Hepatocyte (in vitro differentiated cells): Measurements from ENCODE around the gene TRMO. TPM values are rescaled to one million over a fixed set of nuclear protein-coding genes. Genes with fewer than 3 reads are reported as not detected.

Experiments used
- DNase-seq: peaks from one replicate; pipeline ENCODE4 v3.0.0-alpha.2; 2016; ENCODE audit warnings: low spot score
- H2AFZ ChIP-seq: fragments of 200-600 bp; sonication (generic); 2 replicates; pipeline ENCODE4 v1.6.0; 2016; ENCODE audit warnings: antibody characterized with exemption, mild to moderate bottlenecking
- H3K27ac ChIP-seq: fragments of 200-600 bp; sonication (generic); 2 replicates; pipeline ENCODE4 v1.5.1; 2016; ENCODE audit warnings: mild to moderate bottlenecking
- H3K27me3 ChIP-seq: fragments of 200-600 bp; sonication (generic); 2 replicates; pipeline ENCODE4 v1.6.1; 2016
- H3K36me3 ChIP-seq: fragments of 200-600 bp; sonication (generic); replicated peaks from 2 replicates; pipeline ENCODE4 v1.5.1; 2016; ENCODE audit warnings: low read depth; ENCODE audit not compliant: insufficient read depth
- H3K4me1 ChIP-seq: fragments of 200-600 bp; sonication (generic); 2 replicates; pipeline ENCODE4 v1.5.1; 2016; ENCODE audit warnings: mild to moderate bottlenecking, moderate library complexity; ENCODE audit not compliant: insufficient read depth
- H3K4me2 ChIP-seq: fragments of 200-600 bp; sonication (generic); 2 replicates; pipeline ENCODE4 v1.6.0; 2016
- H3K4me3 ChIP-seq: fragments of 200-600 bp; sonication (generic); 2 replicates; pipeline ENCODE4 v1.5.1; 2016; ENCODE audit warnings: mild to moderate bottlenecking
- H3K79me2 ChIP-seq: fragments of 200-600 bp; sonication (generic); 2 replicates; pipeline ENCODE4 v1.6.0; 2017; ENCODE audit warnings: mild to moderate bottlenecking
- H3K9me2 ChIP-seq: fragments of 200-600 bp; sonication (generic); replicated peaks from 2 replicates; pipeline ENCODE4 v1.6.0; 2017; ENCODE audit warnings: mild to moderate bottlenecking; ENCODE audit not compliant: insufficient read depth
- H3K9me3 ChIP-seq: fragments of 200-600 bp; sonication (generic); 2 replicates; pipeline ENCODE4 v1.5.1; 2016; ENCODE audit warnings: low read depth, mild to moderate bottlenecking
- H4K20me1 ChIP-seq: fragments of 200-600 bp; sonication (generic); 2 replicates; pipeline ENCODE4 v1.6.0; 2016; ENCODE audit warnings: mild to moderate bottlenecking; ENCODE audit not compliant: insufficient read depth, poor library complexity, severe bottlenecking
- EZH2 ChIP-seq: fragments of 200-600 bp; sonication (generic); IDR thresholded peaks from 2 replicates; pipeline ENCODE4 v1.6.1; 2016; ENCODE audit warnings: antibody characterized with exemption, mild to moderate bottlenecking, borderline replicate concordance
- EZH2phosphoT487 ChIP-seq: fragments of 200-600 bp; sonication (generic); IDR thresholded peaks from one replicate; pipeline ENCODE4 v1.6.1; 2018; ENCODE audit warnings: antibody characterized with exemption, mild to moderate bottlenecking, low read depth, moderate library complexity; ENCODE audit not compliant: unreplicated experiment, severe bottlenecking
- WGBS: methylation state at CpG from one replicate; pipeline ENCODE4 v1.1.6; 2016; ENCODE audit warnings: low lambda C conversion rate; ENCODE audit errors: missing lambda C conversion rate; 5-methylcytosine and 5-hydroxymethylcytosine counted together
- polyA plus RNA-seq: library from polyadenylated mRNA; unstranded; fragments of >200 nt; fragmentation: Nextera tagmentation; extraction: Ambion mirVana; gene quantifications from 2 replicates; pipeline ENCODE4 v1.2.1, GENCODE V29; 2016
- total RNA-seq: library from RNA; depleted of rRNA; stranded (reverse); fragments of >200 nt; gene quantifications from 2 replicates; pipeline ENCODE4 v1.2.3, GENCODE V29; 2014
- TF ChIP-seq, protein P1 (sequence below): fragments of 200-600 bp; sonication (generic); IDR thresholded peaks from 2 replicates; pipeline ENCODE4 v1.5.1; 2016; ENCODE audit warnings: antibody characterized with exemption, mild to moderate bottlenecking; ENCODE audit not compliant: poor library complexity

TRMO gene
- total and polyA plus RNA-seq, 2 experiments from 2014 or later: 10.8 to 22.6 TPM

DNA sequence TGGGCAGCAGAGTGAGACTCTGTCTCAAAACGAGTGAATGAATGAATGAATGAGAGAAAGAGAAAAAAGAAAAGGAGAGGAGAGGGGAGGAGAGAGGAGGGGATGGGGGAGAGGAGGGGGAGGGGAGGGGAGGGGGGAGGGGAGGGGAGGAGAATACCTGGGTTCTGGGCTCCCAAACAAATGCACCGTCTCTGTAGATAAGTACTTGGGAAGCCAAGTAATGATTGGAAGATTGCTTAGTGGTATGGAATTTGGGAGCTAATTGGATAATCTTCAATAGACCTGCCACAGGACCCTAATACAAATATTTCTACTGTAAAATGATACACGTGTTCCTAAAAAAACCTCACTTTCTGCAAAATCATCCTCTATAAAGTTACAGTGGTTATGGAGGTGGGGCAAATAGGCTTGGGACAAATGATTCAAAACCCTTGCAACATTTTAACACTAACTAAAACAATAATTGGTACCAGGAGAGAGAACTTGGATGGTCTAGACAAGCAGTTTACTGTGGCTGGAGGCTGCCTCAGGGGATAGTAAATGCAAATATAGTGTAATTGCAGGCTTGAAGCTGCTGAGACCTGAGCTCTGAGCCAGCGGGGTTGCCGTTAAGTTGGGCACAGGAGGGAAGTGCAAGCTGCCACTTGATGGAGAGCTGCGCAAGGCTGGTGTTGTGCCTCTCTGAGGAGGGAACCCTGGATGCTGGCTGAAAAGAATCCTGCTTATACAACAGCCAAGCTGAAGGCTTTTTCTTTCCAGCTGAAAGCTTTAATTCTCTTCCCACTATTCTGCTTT lies 12.2 kb upstream of the TRMO start:
- Histone ChIP-seq H3K4me3 (no peak overlapping the region), H3K27me3 (peaks cover 74% of the 10 kb centered on the region)
- 31% methylated on average over 5 of the region's 6 CpGs for WGBS

DNA sequence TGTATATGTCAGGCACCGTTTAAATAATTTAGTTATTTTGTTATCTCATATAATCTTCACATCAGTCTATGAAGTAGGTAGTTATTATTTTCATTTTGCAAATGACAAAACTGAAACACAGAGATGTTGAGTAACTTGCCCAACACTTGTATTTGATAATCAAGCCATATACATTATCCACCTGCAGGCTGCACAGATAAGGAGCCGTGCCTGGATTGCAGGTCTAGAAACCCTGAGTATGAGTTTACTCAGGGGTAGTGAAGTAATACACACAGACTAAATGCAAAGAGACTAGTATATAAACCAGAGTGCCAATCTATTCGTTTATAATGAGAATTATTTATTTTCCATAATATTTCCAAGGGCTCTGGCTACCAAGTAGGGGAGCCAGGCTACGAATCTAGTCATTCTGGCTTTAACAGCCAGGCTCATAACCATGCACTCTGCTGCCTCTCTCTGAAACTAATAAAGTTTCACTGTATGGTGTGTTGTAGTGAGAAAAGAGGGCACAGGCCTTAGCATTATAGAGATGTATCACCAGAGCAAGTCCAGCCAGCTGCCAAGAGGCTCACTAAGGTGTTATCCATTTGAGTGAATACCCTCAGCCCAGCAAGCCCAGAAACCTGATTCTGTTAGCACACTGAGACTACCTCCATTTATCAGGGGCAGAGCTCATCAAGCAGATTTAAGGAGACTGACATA lies 11.1 kb upstream of the TRMO start:
- no peaks in the 10 kb centered on the region for H3K79me2 ChIP-seq
- H3K9me2 ChIP-seq: no peaks in the 10 kb centered on the region
- H3K4me3 ChIP-seq: no peak overlapping the region
- no peak overlapping the region for H3K27ac ChIP-seq
- no peak overlapping the region for H3K4me2 ChIP-seq
- WGBS: 75% methylated on average over 4 of the region's 4 CpGs
- no peaks in the 10 kb centered on the region for H3K9me3 ChIP-seq
- no peaks in the 10 kb centered on the region for H4K20me1 ChIP-seq
- peaks cover 73% of the 10 kb centered on the region for H3K27me3 ChIP-seq
- DNase-seq: no peak
- no peaks in the 10 kb centered on the region for H3K36me3 ChIP-seq
- no peak overlapping the region for H2AFZ ChIP-seq
- no peaks in the 10 kb centered on the region for H3K4me1 ChIP-seq
- TF ChIP-seq, protein P1, sequence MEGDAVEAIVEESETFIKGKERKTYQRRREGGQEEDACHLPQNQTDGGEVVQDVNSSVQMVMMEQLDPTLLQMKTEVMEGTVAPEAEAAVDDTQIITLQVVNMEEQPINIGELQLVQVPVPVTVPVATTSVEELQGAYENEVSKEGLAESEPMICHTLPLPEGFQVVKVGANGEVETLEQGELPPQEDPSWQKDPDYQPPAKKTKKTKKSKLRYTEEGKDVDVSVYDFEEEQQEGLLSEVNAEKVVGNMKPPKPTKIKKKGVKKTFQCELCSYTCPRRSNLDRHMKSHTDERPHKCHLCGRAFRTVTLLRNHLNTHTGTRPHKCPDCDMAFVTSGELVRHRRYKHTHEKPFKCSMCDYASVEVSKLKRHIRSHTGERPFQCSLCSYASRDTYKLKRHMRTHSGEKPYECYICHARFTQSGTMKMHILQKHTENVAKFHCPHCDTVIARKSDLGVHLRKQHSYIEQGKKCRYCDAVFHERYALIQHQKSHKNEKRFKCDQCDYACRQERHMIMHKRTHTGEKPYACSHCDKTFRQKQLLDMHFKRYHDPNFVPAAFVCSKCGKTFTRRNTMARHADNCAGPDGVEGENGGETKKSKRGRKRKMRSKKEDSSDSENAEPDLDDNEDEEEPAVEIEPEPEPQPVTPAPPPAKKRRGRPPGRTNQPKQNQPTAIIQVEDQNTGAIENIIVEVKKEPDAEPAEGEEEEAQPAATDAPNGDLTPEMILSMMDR: no peak
- TF ChIP-seq EZH2phosphoT487 (no peak), EZH2 (no peak)

More for the DNA sequence above, 12.2 kb upstream of the TRMO start:
- H3K4me1 ChIP-seq: no peaks in the 10 kb centered on the region
- no peaks in the 10 kb centered on the region for H4K20me1 ChIP-seq
- H2AFZ ChIP-seq: no peak overlapping the region
- H3K27ac ChIP-seq: no peak overlapping the region
- no peaks in the 10 kb centered on the region for H3K9me3 ChIP-seq
- no peaks in the 10 kb centered on the region for H3K9me2 ChIP-seq
- H3K4me2 ChIP-seq: no peak overlapping the region
- no peaks in the 10 kb centered on the region for H3K36me3 ChIP-seq
- DNase-seq: no peak
- TF ChIP-seq EZH2 (no peak), EZH2phosphoT487 (no peak)
- TF ChIP-seq, protein P1: no peak
- H3K79me2 ChIP-seq: no peaks in the 10 kb centered on the region

DNA sequence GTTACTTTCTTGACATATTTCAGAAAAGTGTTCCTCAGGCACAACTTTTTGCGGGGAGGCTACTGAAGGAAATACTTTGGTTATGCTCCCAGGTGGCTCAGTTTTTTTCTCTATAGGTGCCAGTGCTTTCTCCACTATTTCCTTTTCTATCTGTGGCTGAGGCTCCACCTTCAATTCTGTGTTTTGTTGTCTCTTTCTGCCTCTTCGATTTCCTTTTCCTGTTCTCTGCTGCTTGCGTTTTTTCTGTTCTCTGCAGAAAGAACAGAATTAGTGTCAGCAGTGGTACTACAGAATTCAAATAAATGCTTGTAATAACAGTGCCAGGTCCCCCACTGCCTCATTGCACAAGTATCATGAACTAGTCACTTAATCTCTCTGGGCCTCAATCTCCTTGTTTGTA lies 8.7 kb upstream of the TRMO start:
- H3K27me3 ChIP-seq: peaks cover 70% of the 10 kb centered on the region

More for the DNA sequence above, 8.7 kb upstream of the TRMO start:
- no peaks in the 10 kb centered on the region for H3K79me2 ChIP-seq
- no peak overlapping the region for H3K27ac ChIP-seq
- no peak for DNase-seq
- no peaks in the 10 kb centered on the region for H3K9me3 ChIP-seq
- H4K20me1 ChIP-seq: no peaks in the 10 kb centered on the region
- no peak overlapping the region for H2AFZ ChIP-seq
- no peak overlapping the region for H3K4me2 ChIP-seq
- no peaks in the 10 kb centered on the region for H3K4me1 ChIP-seq
- H3K4me3 ChIP-seq: no peak overlapping the region
- no peak for TF ChIP-seq EZH2phosphoT487
- TF ChIP-seq, protein P1: no peak
- TF ChIP-seq EZH2: no peak
- H3K9me2 ChIP-seq: no peaks in the 10 kb centered on the region
- WGBS: 70% methylated on average over 3 of the region's 3 CpGs
- no peaks in the 10 kb centered on the region for H3K36me3 ChIP-seq
